B cell (primary cell): ENCODE data around the gene PARD3B. TPM values are rescaled to one million over a fixed set of nuclear protein-coding genes. Genes with fewer than 3 reads are reported as not detected.

Source experiments
- ATAC-seq: fragments of 200-7000 bp; cut with Tn5 transposase; one replicate; pipeline ENCODE4 v1.10.0; 2021; ENCODE audit warnings: low read depth, mild to moderate bottlenecking, moderate number of reproducible peaks, moderate library complexity
- CTCF ChIA-PET: fragments of 350-600 bp; sonication (Branson Sonifier 250); formaldehyde crosslinking; loops from one replicate; lab custom pipeline; 2021; ENCODE audit warnings: antibody characterized with exemption, inconsistent platforms; lab: Charles Lee
- POLR2A ChIA-PET: fragments of 350-600 bp; sonication (Branson Sonifier 250); formaldehyde crosslinking; loops from one replicate; lab custom pipeline; 2021; ENCODE audit warnings: antibody characterized with exemption; lab: Charles Lee
- DNase-seq: peaks from one replicate; pipeline ENCODE4 v3.0.0; 2013
- H2AFZ ChIP-seq: 2 replicates; pipeline ENCODE4 v1.6.1; 2012; ENCODE audit warnings: mild to moderate bottlenecking, low read depth, low read length; ENCODE audit not compliant: insufficient read depth, poor library complexity, severe bottlenecking
- H3K27ac ChIP-seq, 2 donors: 1 replicate in 1 of 2; 2 replicates in 1 of 2; pipeline ENCODE4 v1.5.1; 2012 to 2013; ENCODE audit warnings: low read length in 2 of 2, mild to moderate bottlenecking in 2 of 2, moderate library complexity in 1 of 2
- H3K27me3 ChIP-seq, 4 experiments: fragments of 200-600 bp in 1 of 4; sonication (generic) in 1 of 4; replicated peaks in 1 of 4; 1 replicate in 2 of 4; 2 replicates in 2 of 4; pipeline versions ENCODE4 v1.6.1 to v1.7.0; 2013 to 2016; ENCODE audit warnings: low read length in 3 of 4, mild to moderate bottlenecking in 2 of 4, mixed read lengths in 1 of 4, moderate library complexity in 1 of 4; ENCODE audit not compliant: insufficient read depth in 4 of 4, control insufficient read depth in 3 of 4; ENCODE audit errors: control extremely low read depth in 1 of 4
- H3K36me3 ChIP-seq, 2 experiments: replicated peaks in 1 of 2; 1 replicate in 1 of 2; 2 replicates in 1 of 2; pipeline versions ENCODE4 v1.6.1 to v1.7.1; 2013; ENCODE audit warnings: low read length in 1 of 2; ENCODE audit not compliant: insufficient read depth in 2 of 2, control insufficient read depth in 1 of 2; ENCODE audit errors: control extremely low read depth in 1 of 2, extremely low read depth in 1 of 2
- H3K4me1 ChIP-seq, 2 donors: fragments of 200-600 bp in 1 of 2; sonication (generic) in 1 of 2; 1 replicate in 1 of 2; 2 replicates in 1 of 2; pipeline versions ENCODE4 v1.5.1 to v1.6.1; 2013 to 2017; ENCODE audit warnings: low read length in 2 of 2; ENCODE audit not compliant: control insufficient read depth in 2 of 2, insufficient read depth in 2 of 2
- H3K4me2 ChIP-seq: replicated peaks from 2 replicates; pipeline ENCODE3; 2012; ENCODE audit warnings: mild to moderate bottlenecking, low read depth, low read length; ENCODE audit not compliant: poor library complexity, severe bottlenecking
- H3K4me3 ChIP-seq, 5 experiments: fragments of 200-600 bp in 1 of 5; sonication (generic) in 1 of 5; 1 replicate in 3 of 5; 2 replicates in 2 of 5; pipeline versions ENCODE4 v1.5.1 to v1.7.0; 2011 to 2016; ENCODE audit warnings: low read length in 4 of 5, mild to moderate bottlenecking in 4 of 5, low read depth in 2 of 5, control low read depth in 1 of 5, moderate library complexity in 1 of 5; ENCODE audit not compliant: insufficient read depth in 1 of 5; ENCODE audit errors: control extremely low read depth in 1 of 5, extremely low read depth in 1 of 5
- H3K79me2 ChIP-seq: fragments of 200-600 bp; sonication (generic); one replicate; pipeline ENCODE4 v1.6.0; 2016; ENCODE audit warnings: low read length; ENCODE audit not compliant: control insufficient read depth, insufficient read depth
- H3K9ac ChIP-seq: fragments of 200-600 bp; sonication (generic); 2 replicates; pipeline ENCODE4 v1.6.1; 2017; ENCODE audit warnings: mild to moderate bottlenecking, low read length, moderate library complexity
- H3K9me3 ChIP-seq, 3 donors: one replicate each; pipeline versions ENCODE4 v1.6.1 to v1.7.1; 2013; ENCODE audit warnings: low read length in 2 of 3; ENCODE audit not compliant: control insufficient read depth in 2 of 3, insufficient read depth in 1 of 3; ENCODE audit errors: control extremely low read depth in 1 of 3
- H4K20me1 ChIP-seq: 2 replicates; pipeline ENCODE4 v1.6.0; 2012; ENCODE audit warnings: mild to moderate bottlenecking, low read length; ENCODE audit not compliant: insufficient read depth, control insufficient read depth, poor library complexity, severe bottlenecking
- H3K27ac Mint-ChIP-seq: one replicate; pipeline ENCODE4 v1.8.0; 2021; ENCODE audit warnings: mixed read lengths
- H3K27me3 Mint-ChIP-seq: one replicate; pipeline ENCODE4 v1.8.0; 2021; ENCODE audit warnings: mixed read lengths
- H3K4me1 Mint-ChIP-seq: one replicate; pipeline ENCODE4 v1.8.0; 2021; ENCODE audit warnings: mixed read lengths
- H3K4me3 Mint-ChIP-seq: one replicate; pipeline ENCODE4 v1.8.0; 2021; ENCODE audit warnings: mixed read lengths
- H3K9me3 Mint-ChIP-seq: one replicate; pipeline ENCODE4 v1.8.0; 2022; ENCODE audit warnings: mixed read lengths; ENCODE audit not compliant: insufficient read depth
- CTCF ChIP-seq: fragments of 200-600 bp; IDR thresholded peaks from one replicate; pipeline ENCODE4 v1.8.0; 2022; ENCODE audit warnings: antibody characterized with exemption, mild to moderate bottlenecking
- EZH2 ChIP-seq: IDR thresholded peaks from 2 replicates; pipeline ENCODE4 v1.6.1; 2012; ENCODE audit warnings: borderline replicate concordance, low read depth, mild to moderate bottlenecking, moderate library complexity, low read length; ENCODE audit not compliant: insufficient read depth, poor library complexity, severe bottlenecking
- WGBS: methylation state at CpG from one replicate; pipeline ENCODE4 v1.1.5; 2013; ENCODE audit warnings: missing lambda C conversion rate; ENCODE audit not compliant: insufficient coverage; 5-methylcytosine and 5-hydroxymethylcytosine counted together
- intact Hi-C: fragments of 100-400 bp; cut with micrococcal nuclease; formaldehyde crosslinking; loops from one replicate; pipeline ENCODE4 v1.10.0; 2022
- polyA plus RNA-seq: library from polyadenylated mRNA; depleted of rRNA; stranded (reverse); fragments of >200 nt; gene quantifications from 2 replicates; pipeline ENCODE4 v1.2.3, GENCODE V29; 2012
- total RNA-seq, 2 donors: library from RNA; stranded (reverse); fragments of 120-200 nt in 1 of 2; gene quantifications; 1 replicate in 1 of 2; 2 replicates in 1 of 2; pipeline versions ENCODE4 v1.2.3 to v1.2.4, GENCODE V29; 2013 to 2022

PARD3B gene
- total and polyA plus RNA-seq, 2 donors (not counting 1 experiment from before 2014, with no cell fraction given) = not detected

- POLR2A ChIA-PET = no interaction called here
- Histone ChIP-seq H3K36me3 (no peaks in the 10 kb centered on the region), H3K4me3 (no peak overlapping the region), H3K9me3 (no peaks in the 10 kb centered on the region), H3K9ac (no peak overlapping the region), H3K4me1 (no peaks in the 10 kb centered on the region), H3K79me2 (no peaks in the 10 kb centered on the region), H4K20me1 (no peaks in the 10 kb centered on the region), H3K27ac (no peak overlapping the region), H2AFZ (no peak overlapping the region), H3K27me3 (no peaks in the 10 kb centered on the region), H3K4me2 (no peak overlapping the region)
- TF ChIP-seq CTCF = no peak
- no peak for TF ChIP-seq EZH2
- CTCF ChIA-PET = no interaction called here
- no peaks in the 10 kb centered on the region for H3K9me3 Mint-ChIP-seq
- DNase-seq = no peak
- no peak overlapping the region for H3K4me3 Mint-ChIP-seq
- no peaks in the 10 kb centered on the region for H3K27me3 Mint-ChIP-seq
- WGBS = 89% methylated on average over 1 of the region's 1 CpG
- H3K4me1 Mint-ChIP-seq = no peaks in the 10 kb centered on the region
- no peak for ATAC-seq
- H3K27ac Mint-ChIP-seq = no peak overlapping the region
- intact Hi-C loops = no loop called here
These were observed 225.5 kb downstream of the PARD3B start for GRCh38 chr2:204770735-204771134.

GRCh38 chr2:204771721-204772120 lies 226.4 kb downstream of the PARD3B start:
- no peak overlapping the region for H3K9ac ChIP-seq
- intact Hi-C loops = no loop called here
- no peaks in the 10 kb centered on the region for H3K27me3 ChIP-seq
- no peaks in the 10 kb centered on the region for H3K4me1 ChIP-seq
- CTCF ChIA-PET = no interaction called here
- no peak overlapping the region for H2AFZ ChIP-seq
- TF ChIP-seq EZH2 (no peak), CTCF (no peak)
- no peaks in the 10 kb centered on the region for H3K79me2 ChIP-seq
- H3K4me2 ChIP-seq = no peak overlapping the region
- H3K36me3 ChIP-seq = no peaks in the 10 kb centered on the region
- no peak for ATAC-seq
- Mint-ChIP-seq H3K4me3 (no peak overlapping the region), H3K27ac (no peak overlapping the region), H3K4me1 (no peaks in the 10 kb centered on the region), H3K27me3 (no peaks in the 10 kb centered on the region), H3K9me3 (no peaks in the 10 kb centered on the region)
- H3K27ac ChIP-seq = no peak overlapping the region
- POLR2A ChIA-PET = no interaction called here
- no peaks in the 10 kb centered on the region for H3K9me3 ChIP-seq
- no peaks in the 10 kb centered on the region for H4K20me1 ChIP-seq
- DNase-seq = no peak
- H3K4me3 ChIP-seq = no peak overlapping the region
